DND-41 (cell line): ENCODE measurements around the gene NOXA1.

ENCODE experiments used
- EZH2 ChIP-seq: IDR thresholded peaks from 3 replicates; pipeline ENCODE4 v1.6.1; 2012; ENCODE audit warnings: borderline replicate concordance, low read depth, mild to moderate bottlenecking, moderate library complexity, low read length, inconsistent platforms; ENCODE audit not compliant: severe bottlenecking
- TF ChIP-seq, protein P1 (sequence below): IDR thresholded peaks from 2 replicates; pipeline ENCODE4 v1.5.1; 2012; ENCODE audit warnings: borderline replicate concordance, low read length, moderate library complexity, mild to moderate bottlenecking; ENCODE audit not compliant: poor library complexity, severe bottlenecking; ENCODE audit errors: extremely low read depth

DNA sequence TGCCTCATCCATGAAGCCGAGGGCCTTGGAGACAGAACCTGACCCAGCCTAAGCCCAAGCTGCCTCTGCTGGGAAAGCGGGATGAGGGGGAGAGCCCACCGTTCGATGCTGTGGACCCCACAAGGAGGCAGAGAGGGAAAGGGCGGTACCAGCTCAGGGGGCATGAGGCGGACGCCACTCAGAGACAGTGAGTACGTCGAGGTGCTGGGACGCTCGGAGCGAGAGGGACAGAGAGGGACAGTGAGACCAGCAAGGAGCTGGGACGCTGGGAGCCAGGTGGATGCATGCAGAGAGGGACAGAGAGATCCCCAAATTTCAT is 33.8 kb upstream of the NOXA1 start:
- TF ChIP-seq, protein P1, sequence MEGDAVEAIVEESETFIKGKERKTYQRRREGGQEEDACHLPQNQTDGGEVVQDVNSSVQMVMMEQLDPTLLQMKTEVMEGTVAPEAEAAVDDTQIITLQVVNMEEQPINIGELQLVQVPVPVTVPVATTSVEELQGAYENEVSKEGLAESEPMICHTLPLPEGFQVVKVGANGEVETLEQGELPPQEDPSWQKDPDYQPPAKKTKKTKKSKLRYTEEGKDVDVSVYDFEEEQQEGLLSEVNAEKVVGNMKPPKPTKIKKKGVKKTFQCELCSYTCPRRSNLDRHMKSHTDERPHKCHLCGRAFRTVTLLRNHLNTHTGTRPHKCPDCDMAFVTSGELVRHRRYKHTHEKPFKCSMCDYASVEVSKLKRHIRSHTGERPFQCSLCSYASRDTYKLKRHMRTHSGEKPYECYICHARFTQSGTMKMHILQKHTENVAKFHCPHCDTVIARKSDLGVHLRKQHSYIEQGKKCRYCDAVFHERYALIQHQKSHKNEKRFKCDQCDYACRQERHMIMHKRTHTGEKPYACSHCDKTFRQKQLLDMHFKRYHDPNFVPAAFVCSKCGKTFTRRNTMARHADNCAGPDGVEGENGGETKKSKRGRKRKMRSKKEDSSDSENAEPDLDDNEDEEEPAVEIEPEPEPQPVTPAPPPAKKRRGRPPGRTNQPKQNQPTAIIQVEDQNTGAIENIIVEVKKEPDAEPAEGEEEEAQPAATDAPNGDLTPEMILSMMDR = no peak
- TF ChIP-seq EZH2 = no peak
